DOHH2 (cell line): ENCODE measurements around the gene KCNA1.

Source experiments
- H3F3A ChIP-seq: fragments of 200-600 bp; sonication (generic), shearing (Covaris generic); 2 replicates; pipeline ENCODE4 v1.6.0; 2016; ENCODE audit warnings: antibody characterized with exemption, mild to moderate bottlenecking; ENCODE audit not compliant: control insufficient read depth, insufficient read depth
- H3K27ac ChIP-seq: fragments of 200-600 bp; sonication (generic); 2 replicates; pipeline ENCODE4 v1.5.1; 2014; ENCODE audit warnings: low read depth, mild to moderate bottlenecking, low read length, moderate library complexity
- H3K27me3 ChIP-seq: fragments of 200-600 bp; sonication (generic); 2 replicates; pipeline ENCODE4 v1.6.1; 2014; ENCODE audit warnings: mild to moderate bottlenecking, low read length, mixed read lengths; ENCODE audit not compliant: control insufficient read depth
- H3K36me3 ChIP-seq: fragments of 200-600 bp; sonication (generic); 2 replicates; pipeline ENCODE4 v1.6.1; 2014; ENCODE audit warnings: mild to moderate bottlenecking, low read length, moderate library complexity, mixed read lengths; ENCODE audit not compliant: control insufficient read depth
- H3K4me1 ChIP-seq: fragments of 200-600 bp; sonication (generic); 2 replicates; pipeline ENCODE4 v1.6.1; 2014; ENCODE audit warnings: mild to moderate bottlenecking, low read length, mixed read lengths; ENCODE audit not compliant: control insufficient read depth
- H3K4me2 ChIP-seq: fragments of 200-600 bp; sonication (generic); 2 replicates; pipeline ENCODE4 v1.6.0; 2014; ENCODE audit warnings: mild to moderate bottlenecking, low read length, moderate library complexity
- H3K4me3 ChIP-seq: fragments of 200-600 bp; sonication (generic); 2 replicates; pipeline ENCODE4 v1.5.1; 2014; ENCODE audit warnings: mild to moderate bottlenecking, low read length, mixed read lengths
- H3K79me2 ChIP-seq: fragments of 200-600 bp; sonication (generic); 2 replicates; pipeline ENCODE4 v1.6.1; 2014; ENCODE audit warnings: mild to moderate bottlenecking, low read length, mixed read lengths; ENCODE audit not compliant: control insufficient read depth
- H3K9me2 ChIP-seq: fragments of 200-600 bp; sonication (generic); replicated peaks from 2 replicates; pipeline ENCODE4 v1.6.1; 2014; ENCODE audit warnings: mild to moderate bottlenecking, low read length, mixed read lengths; ENCODE audit not compliant: control insufficient read depth
- H3K9me3 ChIP-seq: fragments of 200-600 bp; sonication (generic); 2 replicates; pipeline ENCODE4 v1.6.1; 2014; ENCODE audit warnings: antibody characterized with exemption, low read length, mixed read lengths; ENCODE audit not compliant: control insufficient read depth, insufficient read depth
- H4K20me1 ChIP-seq: fragments of 200-600 bp; sonication (generic); 2 replicates; pipeline ENCODE4 v1.6.0; 2014; ENCODE audit warnings: low read depth, mild to moderate bottlenecking, antibody characterized with exemption, low read length, moderate library complexity; ENCODE audit not compliant: control insufficient read depth, insufficient read depth
- EZH2phosphoT487 ChIP-seq: fragments of 200-600 bp; sonication (generic); IDR thresholded peaks from 2 replicates; pipeline ENCODE4 v1.6.1; 2017; ENCODE audit warnings: borderline replicate concordance, mild to moderate bottlenecking, antibody characterized with exemption, low read length, moderate library complexity, mixed read lengths
- TF ChIP-seq, protein P1 (sequence below): fragments of 200-600 bp; sonication (generic); IDR thresholded peaks from one replicate; pipeline ENCODE4 v1.5.1; 2014; ENCODE audit warnings: antibody characterized with exemption, mild to moderate bottlenecking, low read depth, low read length; ENCODE audit not compliant: poor library complexity, severe bottlenecking

KCNA1 gene

DNA sequence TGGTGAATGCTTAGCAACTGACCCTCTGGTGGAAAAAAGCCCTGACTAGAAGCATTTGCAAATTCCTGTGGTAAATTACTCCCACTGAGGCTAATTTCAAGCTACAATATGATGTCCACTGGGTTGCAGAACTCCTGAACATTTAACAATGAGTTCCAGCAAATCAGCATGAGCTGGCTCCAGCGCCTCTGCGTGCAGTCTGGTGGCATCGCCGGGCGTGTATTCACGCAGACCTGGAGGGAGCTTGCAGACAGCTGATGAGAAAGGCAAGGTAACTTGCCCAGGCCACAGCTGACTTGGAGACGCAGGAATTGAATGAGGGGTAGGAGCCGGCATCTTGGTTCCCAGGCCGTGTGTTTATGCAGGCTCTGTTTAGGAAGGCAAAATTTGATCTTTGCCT is 45.1 kb upstream of the KCNA1 start:
- H3K9me2 ChIP-seq, result no peaks in the 10 kb centered on the region
- no peaks in the 10 kb centered on the region for H3K36me3 ChIP-seq
- H3K4me2 ChIP-seq, result no peak overlapping the region
- H4K20me1 ChIP-seq, result no peaks in the 10 kb centered on the region
- H3K4me1 ChIP-seq, result no peaks in the 10 kb centered on the region
- H3K27me3 ChIP-seq, result peaks cover 41% of the 10 kb centered on the region
- TF ChIP-seq, protein P1, sequence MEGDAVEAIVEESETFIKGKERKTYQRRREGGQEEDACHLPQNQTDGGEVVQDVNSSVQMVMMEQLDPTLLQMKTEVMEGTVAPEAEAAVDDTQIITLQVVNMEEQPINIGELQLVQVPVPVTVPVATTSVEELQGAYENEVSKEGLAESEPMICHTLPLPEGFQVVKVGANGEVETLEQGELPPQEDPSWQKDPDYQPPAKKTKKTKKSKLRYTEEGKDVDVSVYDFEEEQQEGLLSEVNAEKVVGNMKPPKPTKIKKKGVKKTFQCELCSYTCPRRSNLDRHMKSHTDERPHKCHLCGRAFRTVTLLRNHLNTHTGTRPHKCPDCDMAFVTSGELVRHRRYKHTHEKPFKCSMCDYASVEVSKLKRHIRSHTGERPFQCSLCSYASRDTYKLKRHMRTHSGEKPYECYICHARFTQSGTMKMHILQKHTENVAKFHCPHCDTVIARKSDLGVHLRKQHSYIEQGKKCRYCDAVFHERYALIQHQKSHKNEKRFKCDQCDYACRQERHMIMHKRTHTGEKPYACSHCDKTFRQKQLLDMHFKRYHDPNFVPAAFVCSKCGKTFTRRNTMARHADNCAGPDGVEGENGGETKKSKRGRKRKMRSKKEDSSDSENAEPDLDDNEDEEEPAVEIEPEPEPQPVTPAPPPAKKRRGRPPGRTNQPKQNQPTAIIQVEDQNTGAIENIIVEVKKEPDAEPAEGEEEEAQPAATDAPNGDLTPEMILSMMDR, result no peak
- TF ChIP-seq EZH2phosphoT487, result no peak
- H3K4me3 ChIP-seq, result no peak overlapping the region
- no peaks in the 10 kb centered on the region for H3K9me3 ChIP-seq
- H3K79me2 ChIP-seq, result no peaks in the 10 kb centered on the region
- no peak overlapping the region for H3K27ac ChIP-seq
- H3F3A ChIP-seq, result no peaks in the 10 kb centered on the region

DNA sequence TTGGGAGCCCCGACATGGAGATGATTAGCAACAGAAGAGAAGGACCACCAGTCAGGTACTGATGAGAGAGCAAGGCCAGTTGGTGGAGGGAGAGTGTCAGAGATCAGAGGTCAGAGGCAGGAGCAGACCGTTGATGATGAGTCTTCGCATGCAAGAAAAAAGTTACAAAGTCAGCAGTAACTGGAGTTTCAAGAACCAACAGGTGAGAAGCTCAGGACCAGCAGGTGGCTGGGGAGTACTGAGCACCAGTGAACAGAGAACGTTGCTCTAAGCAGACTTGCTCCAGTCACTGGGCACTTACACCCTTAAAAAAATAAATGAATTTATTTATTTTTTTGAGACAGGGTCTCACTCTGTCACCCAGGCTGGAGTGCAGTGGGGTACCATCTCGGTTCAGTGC is 44.5 kb upstream of the KCNA1 start:
- Histone ChIP-seq H3K27me3 (peaks cover 39% of the 10 kb centered on the region), H3K27ac (no peak overlapping the region), H4K20me1 (no peaks in the 10 kb centered on the region), H3K4me2 (no peak overlapping the region), H3K4me1 (no peaks in the 10 kb centered on the region), H3K4me3 (no peak overlapping the region), H3F3A (no peaks in the 10 kb centered on the region), H3K36me3 (no peaks in the 10 kb centered on the region), H3K9me2 (no peaks in the 10 kb centered on the region), H3K9me3 (no peaks in the 10 kb centered on the region), H3K79me2 (no peaks in the 10 kb centered on the region)
- TF ChIP-seq, protein P1, result no peak
- no peak for TF ChIP-seq EZH2phosphoT487

DNA sequence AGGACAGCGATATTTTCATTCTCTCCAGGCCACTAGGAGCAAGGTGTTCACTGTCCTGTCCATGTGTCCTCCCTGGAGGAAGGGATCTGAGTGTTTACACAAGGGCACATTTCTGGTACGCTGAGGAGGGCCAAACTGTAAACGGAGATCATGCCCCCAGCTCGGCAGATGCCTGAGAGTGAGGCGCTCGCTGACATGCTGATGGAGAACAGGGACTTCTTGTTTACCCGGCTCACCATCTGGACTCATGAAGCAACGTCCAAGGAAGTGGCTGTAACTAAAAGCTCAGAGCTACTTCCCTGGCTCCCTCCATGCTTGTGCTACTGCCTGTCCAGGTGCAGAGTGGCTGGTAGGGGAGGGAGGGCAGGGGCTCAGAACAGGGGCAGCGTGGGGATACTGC is 43.4 kb upstream of the KCNA1 start:
- Histone ChIP-seq H3K4me2 (no peak overlapping the region), H3K9me3 (no peaks in the 10 kb centered on the region), H3K36me3 (no peaks in the 10 kb centered on the region), H3K4me3 (no peak overlapping the region), H4K20me1 (no peaks in the 10 kb centered on the region), H3K9me2 (no peaks in the 10 kb centered on the region), H3K4me1 (no peaks in the 10 kb centered on the region), H3K79me2 (no peaks in the 10 kb centered on the region), H3F3A (no peaks in the 10 kb centered on the region), H3K27ac (no peak overlapping the region), H3K27me3 (peaks cover 37% of the 10 kb centered on the region)
- TF ChIP-seq EZH2phosphoT487, result no peak
- TF ChIP-seq, protein P1, result no peak

DNA sequence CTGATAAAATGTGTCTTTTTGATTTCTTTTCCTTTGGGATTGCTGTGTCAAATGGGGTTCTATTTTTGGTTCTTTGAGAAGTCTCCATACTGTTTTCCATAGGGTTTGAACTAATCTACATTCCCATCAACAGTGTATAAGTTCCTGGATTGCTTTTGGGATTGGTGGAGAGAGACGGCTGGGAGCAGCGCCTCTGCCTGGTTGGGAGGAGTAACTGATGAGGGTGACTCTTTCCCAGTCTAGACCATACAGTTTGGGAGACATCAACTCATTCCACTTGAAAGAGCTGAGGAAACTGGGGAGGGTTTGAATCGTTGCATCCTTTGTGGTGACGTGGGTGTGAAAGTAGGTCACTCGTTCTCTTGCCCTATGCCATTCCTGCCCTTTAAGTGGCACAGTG is 42.3 kb upstream of the KCNA1 start:
- Histone ChIP-seq H3K9me3 (no peaks in the 10 kb centered on the region), H3K4me2 (no peak overlapping the region), H3K36me3 (no peaks in the 10 kb centered on the region), H3K27me3 (peaks cover 40% of the 10 kb centered on the region), H3K4me1 (no peaks in the 10 kb centered on the region), H3K27ac (no peak overlapping the region), H4K20me1 (no peaks in the 10 kb centered on the region), H3K9me2 (no peaks in the 10 kb centered on the region), H3K4me3 (no peak overlapping the region), H3F3A (no peaks in the 10 kb centered on the region), H3K79me2 (no peaks in the 10 kb centered on the region)
- TF ChIP-seq, protein P1, result no peak
- TF ChIP-seq EZH2phosphoT487, result no peak
